SK-N-SH treated with all-trans-retinoic acid at 6 μM for 48 hours (cell line): ENCODE results near the gene SLC25A52.

ENCODE experiments used
- ATAC-seq: fragments of 200-7000 bp; cut with Tn5 transposase; 3 replicates; pipeline ENCODE4 v1.9.1; 2020; ENCODE audit warnings: mild to moderate bottlenecking, moderate library complexity
- ARNTL ChIP-seq: fragments of 450-650 bp; formaldehyde crosslinking; IDR thresholded peaks from 2 replicates; pipeline ENCODE4 v1.5.0; 2020; ENCODE audit warnings: low read depth, mild to moderate bottlenecking, moderate library complexity, borderline replicate concordance
- BACH2 ChIP-seq: fragments of 250-450 bp; sonication (Bioruptor Pico); IDR thresholded peaks from 2 replicates; pipeline ENCODE4 v1.9.0; 2021; ENCODE audit warnings: mild to moderate bottlenecking, borderline replicate concordance
- CSDC2 ChIP-seq: fragments of 250-450 bp; sonication (Bioruptor Pico); IDR thresholded peaks from 2 replicates; pipeline ENCODE4 v1.5.0; 2020; ENCODE audit warnings: mild to moderate bottlenecking, moderate library complexity
- ESRRG ChIP-seq: fragments of 250-450 bp; sonication (Bioruptor Pico); IDR thresholded peaks from 2 replicates; pipeline ENCODE4 v1.6.1; 2021; ENCODE audit warnings: mild to moderate bottlenecking
- GLIS3 ChIP-seq: fragments of 250-450 bp; sonication (Bioruptor Pico); IDR thresholded peaks from 2 replicates; pipeline ENCODE4 v1.5.0; 2020; ENCODE audit warnings: mild to moderate bottlenecking, moderate library complexity
- ISL1 ChIP-seq: fragments of 250-450 bp; sonication (Bioruptor Pico); IDR thresholded peaks from 2 replicates; pipeline ENCODE4 v2.1.2; 2022; ENCODE audit warnings: mild to moderate bottlenecking, moderate library complexity
- OSR1 ChIP-seq: fragments of 250-450 bp; sonication (Bioruptor Pico); IDR thresholded peaks from 2 replicates; pipeline ENCODE4 v1.8.0; 2022; ENCODE audit warnings: moderate library complexity, mild to moderate bottlenecking, inconsistent platforms
- PPARA ChIP-seq: fragments of 250-450 bp; sonication (Bioruptor Pico); IDR thresholded peaks from 2 replicates; pipeline ENCODE4 v1.5.0; 2020; ENCODE audit warnings: mild to moderate bottlenecking, borderline replicate concordance
- SNAI2 ChIP-seq: fragments of 250-450 bp; sonication (Bioruptor Pico); IDR thresholded peaks from 2 replicates; pipeline ENCODE4 v1.5.0; 2020; ENCODE audit warnings: mild to moderate bottlenecking, moderate library complexity
- TCF4 ChIP-seq: fragments of 250-450 bp; sonication (Bioruptor Pico); IDR thresholded peaks from 2 replicates; pipeline ENCODE4 v1.8.0; 2021; ENCODE audit warnings: mild to moderate bottlenecking, moderate library complexity, borderline replicate concordance
- TOX ChIP-seq: fragments of 250-450 bp; sonication (Bioruptor Pico); IDR thresholded peaks from 2 replicates; pipeline ENCODE4 v1.8.0; 2021; ENCODE audit warnings: mild to moderate bottlenecking, moderate library complexity, borderline replicate concordance
- ZC3H10 ChIP-seq: fragments of 250-450 bp; sonication (Bioruptor Pico); IDR thresholded peaks from 2 replicates; pipeline ENCODE4 v1.5.1; 2021; ENCODE audit warnings: mild to moderate bottlenecking, moderate library complexity
- ZNF565 ChIP-seq: fragments of 450-650 bp; formaldehyde crosslinking; conservative IDR thresholded peaks from 2 replicates; pipeline ENCODE4 v1.5.0; 2020; ENCODE audit warnings: low read depth, mild to moderate bottlenecking, moderate library complexity
- ZNF70 ChIP-seq: fragments of 450-650 bp; formaldehyde crosslinking; IDR thresholded peaks from 2 replicates; pipeline ENCODE4 v1.5.0; 2020; ENCODE audit warnings: mild to moderate bottlenecking, moderate library complexity
- ZNF8 ChIP-seq: fragments of 450-650 bp; formaldehyde crosslinking; IDR thresholded peaks from 2 replicates; pipeline ENCODE4 v1.5.0; 2020; ENCODE audit warnings: mild to moderate bottlenecking, moderate library complexity
- TF ChIP-seq, protein P1 (sequence below): fragments of 250-450 bp; sonication (Bioruptor Pico); IDR thresholded peaks from 2 replicates; pipeline ENCODE4 v1.8.0; 2021; ENCODE audit warnings: low read depth, mild to moderate bottlenecking, moderate library complexity, borderline replicate concordance
- TF ChIP-seq, protein P2 (sequence below): fragments of 250-450 bp; sonication (Bioruptor Pico); IDR thresholded peaks from 2 replicates; pipeline ENCODE4 v1.8.0; 2020; ENCODE audit warnings: mild to moderate bottlenecking, moderate library complexity, borderline replicate concordance
- TF ChIP-seq, protein P3 (sequence below): fragments of 250-450 bp; sonication (Bioruptor Pico); IDR thresholded peaks from 2 replicates; pipeline ENCODE4 v1.5.1; 2020; ENCODE audit warnings: low read depth, mild to moderate bottlenecking, moderate library complexity
- TF ChIP-seq, protein P4 (sequence below): fragments of 250-450 bp; sonication (Bioruptor Pico); IDR thresholded peaks from 2 replicates; pipeline ENCODE4 v1.5.0; 2020; ENCODE audit warnings: mild to moderate bottlenecking, moderate library complexity
- TF ChIP-seq, protein P5 (sequence below): fragments of 250-450 bp; sonication (Bioruptor Pico); IDR thresholded peaks from 2 replicates; pipeline ENCODE4 v1.5.1; 2021; ENCODE audit warnings: mild to moderate bottlenecking, moderate library complexity

SLC25A52 gene

DNA sequence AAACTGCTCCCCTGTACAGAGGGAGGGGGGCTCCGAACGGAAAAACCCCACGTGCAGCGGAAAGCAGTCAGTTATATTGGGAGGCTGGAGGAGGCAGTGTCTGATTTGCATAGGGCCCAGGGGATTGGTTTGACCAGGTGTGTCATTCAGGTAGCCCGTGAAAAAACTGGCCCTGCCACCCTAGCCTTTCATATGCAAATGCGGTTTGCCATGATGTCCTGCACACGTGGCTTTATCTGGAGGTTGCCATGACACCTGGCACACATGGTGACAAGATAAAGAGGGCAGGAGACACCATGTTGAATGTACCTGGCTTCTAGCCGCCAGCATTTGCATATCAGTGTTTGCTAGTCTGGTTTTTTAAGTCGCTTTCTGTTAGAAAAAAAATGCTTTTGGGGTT lies 20.5 kb downstream of the SLC25A52 start (continued):
- TF ChIP-seq, protein P1, sequence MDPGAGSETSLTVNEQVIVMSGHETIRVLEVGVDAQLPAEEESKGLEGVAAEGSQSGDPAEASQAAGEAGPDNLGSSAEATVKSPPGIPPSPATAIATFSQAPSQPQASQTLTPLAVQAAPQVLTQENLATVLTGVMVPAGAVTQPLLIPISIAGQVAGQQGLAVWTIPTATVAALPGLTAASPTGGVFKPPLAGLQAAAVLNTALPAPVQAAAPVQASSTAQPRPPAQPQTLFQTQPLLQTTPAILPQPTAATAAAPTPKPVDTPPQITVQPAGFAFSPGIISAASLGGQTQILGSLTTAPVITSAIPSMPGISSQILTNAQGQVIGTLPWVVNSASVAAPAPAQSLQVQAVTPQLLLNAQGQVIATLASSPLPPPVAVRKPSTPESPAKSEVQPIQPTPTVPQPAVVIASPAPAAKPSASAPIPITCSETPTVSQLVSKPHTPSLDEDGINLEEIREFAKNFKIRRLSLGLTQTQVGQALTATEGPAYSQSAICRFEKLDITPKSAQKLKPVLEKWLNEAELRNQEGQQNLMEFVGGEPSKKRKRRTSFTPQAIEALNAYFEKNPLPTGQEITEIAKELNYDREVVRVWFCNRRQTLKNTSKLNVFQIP (CRISPR knock-in tag): no peak
- no peak for TF ChIP-seq ZNF70 (CRISPR knock-in tag)

DNA sequence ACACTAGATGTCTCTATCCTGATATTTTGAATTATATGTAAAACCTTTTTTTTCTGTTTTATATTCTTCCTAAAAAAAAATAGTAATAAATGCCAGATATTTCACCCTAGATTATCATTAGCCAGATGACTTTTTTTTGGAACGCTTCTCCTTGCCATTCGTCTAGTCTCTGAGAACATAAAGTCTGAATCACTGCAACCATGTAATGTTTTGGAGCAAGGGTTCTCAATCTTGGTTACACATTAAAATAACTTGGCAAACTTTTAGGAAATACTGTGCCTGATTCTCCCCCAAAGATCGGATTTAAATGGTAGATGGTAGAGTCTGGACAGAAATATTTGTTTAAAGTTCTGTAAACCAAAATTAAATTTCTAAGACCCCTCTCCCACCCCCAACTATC lies 21.0 kb downstream of the SLC25A52 start:
- TF ChIP-seq, protein P2, sequence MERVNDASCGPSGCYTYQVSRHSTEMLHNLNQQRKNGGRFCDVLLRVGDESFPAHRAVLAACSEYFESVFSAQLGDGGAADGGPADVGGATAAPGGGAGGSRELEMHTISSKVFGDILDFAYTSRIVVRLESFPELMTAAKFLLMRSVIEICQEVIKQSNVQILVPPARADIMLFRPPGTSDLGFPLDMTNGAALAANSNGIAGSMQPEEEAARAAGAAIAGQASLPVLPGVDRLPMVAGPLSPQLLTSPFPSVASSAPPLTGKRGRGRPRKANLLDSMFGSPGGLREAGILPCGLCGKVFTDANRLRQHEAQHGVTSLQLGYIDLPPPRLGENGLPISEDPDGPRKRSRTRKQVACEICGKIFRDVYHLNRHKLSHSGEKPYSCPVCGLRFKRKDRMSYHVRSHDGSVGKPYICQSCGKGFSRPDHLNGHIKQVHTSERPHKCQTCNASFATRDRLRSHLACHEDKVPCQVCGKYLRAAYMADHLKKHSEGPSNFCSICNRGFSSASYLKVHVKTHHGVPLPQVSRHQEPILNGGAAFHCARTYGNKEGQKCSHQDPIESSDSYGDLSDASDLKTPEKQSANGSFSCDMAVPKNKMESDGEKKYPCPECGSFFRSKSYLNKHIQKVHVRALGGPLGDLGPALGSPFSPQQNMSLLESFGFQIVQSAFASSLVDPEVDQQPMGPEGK: no peak
- TF ChIP-seq ZNF565 (CRISPR knock-in tag): no peak
- no peak for TF ChIP-seq GLIS3 (CRISPR knock-in tag)
- TF ChIP-seq ZNF8 (CRISPR knock-in tag): no peak
- TF ChIP-seq, protein P1 (CRISPR knock-in tag): no peak
- no peak for TF ChIP-seq ISL1
- no peak for TF ChIP-seq BACH2 (CRISPR knock-in tag)
- TF ChIP-seq ARNTL: no peak
- no peak for TF ChIP-seq TOX (CRISPR knock-in tag)
- no peak for TF ChIP-seq ESRRG (CRISPR knock-in tag)
- TF ChIP-seq CSDC2 (CRISPR knock-in tag): no peak
- TF ChIP-seq, protein P3, sequence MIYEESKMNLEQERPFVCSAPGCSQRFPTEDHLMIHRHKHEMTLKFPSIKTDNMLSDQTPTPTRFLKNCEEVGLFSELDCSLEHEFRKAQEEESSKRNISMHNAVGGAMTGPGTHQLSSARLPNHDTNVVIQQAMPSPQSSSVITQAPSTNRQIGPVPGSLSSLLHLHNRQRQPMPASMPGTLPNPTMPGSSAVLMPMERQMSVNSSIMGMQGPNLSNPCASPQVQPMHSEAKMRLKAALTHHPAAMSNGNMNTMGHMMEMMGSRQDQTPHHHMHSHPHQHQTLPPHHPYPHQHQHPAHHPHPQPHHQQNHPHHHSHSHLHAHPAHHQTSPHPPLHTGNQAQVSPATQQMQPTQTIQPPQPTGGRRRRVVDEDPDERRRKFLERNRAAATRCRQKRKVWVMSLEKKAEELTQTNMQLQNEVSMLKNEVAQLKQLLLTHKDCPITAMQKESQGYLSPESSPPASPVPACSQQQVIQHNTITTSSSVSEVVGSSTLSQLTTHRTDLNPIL (CRISPR knock-in tag): no peak
- no peak for TF ChIP-seq TCF4
- no peak for TF ChIP-seq ZC3H10 (CRISPR knock-in tag)
- TF ChIP-seq OSR1 (CRISPR knock-in tag): no peak
- no peak for TF ChIP-seq PPARA
- TF ChIP-seq, protein P4, sequence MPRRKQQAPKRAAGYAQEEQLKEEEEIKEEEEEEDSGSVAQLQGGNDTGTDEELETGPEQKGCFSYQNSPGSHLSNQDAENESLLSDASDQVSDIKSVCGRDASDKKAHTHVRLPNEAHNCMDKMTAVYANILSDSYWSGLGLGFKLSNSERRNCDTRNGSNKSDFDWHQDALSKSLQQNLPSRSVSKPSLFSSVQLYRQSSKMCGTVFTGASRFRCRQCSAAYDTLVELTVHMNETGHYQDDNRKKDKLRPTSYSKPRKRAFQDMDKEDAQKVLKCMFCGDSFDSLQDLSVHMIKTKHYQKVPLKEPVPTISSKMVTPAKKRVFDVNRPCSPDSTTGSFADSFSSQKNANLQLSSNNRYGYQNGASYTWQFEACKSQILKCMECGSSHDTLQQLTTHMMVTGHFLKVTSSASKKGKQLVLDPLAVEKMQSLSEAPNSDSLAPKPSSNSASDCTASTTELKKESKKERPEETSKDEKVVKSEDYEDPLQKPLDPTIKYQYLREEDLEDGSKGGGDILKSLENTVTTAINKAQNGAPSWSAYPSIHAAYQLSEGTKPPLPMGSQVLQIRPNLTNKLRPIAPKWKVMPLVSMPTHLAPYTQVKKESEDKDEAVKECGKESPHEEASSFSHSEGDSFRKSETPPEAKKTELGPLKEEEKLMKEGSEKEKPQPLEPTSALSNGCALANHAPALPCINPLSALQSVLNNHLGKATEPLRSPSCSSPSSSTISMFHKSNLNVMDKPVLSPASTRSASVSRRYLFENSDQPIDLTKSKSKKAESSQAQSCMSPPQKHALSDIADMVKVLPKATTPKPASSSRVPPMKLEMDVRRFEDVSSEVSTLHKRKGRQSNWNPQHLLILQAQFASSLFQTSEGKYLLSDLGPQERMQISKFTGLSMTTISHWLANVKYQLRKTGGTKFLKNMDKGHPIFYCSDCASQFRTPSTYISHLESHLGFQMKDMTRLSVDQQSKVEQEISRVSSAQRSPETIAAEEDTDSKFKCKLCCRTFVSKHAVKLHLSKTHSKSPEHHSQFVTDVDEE (CRISPR knock-in tag): no peak
- TF ChIP-seq, protein P5, sequence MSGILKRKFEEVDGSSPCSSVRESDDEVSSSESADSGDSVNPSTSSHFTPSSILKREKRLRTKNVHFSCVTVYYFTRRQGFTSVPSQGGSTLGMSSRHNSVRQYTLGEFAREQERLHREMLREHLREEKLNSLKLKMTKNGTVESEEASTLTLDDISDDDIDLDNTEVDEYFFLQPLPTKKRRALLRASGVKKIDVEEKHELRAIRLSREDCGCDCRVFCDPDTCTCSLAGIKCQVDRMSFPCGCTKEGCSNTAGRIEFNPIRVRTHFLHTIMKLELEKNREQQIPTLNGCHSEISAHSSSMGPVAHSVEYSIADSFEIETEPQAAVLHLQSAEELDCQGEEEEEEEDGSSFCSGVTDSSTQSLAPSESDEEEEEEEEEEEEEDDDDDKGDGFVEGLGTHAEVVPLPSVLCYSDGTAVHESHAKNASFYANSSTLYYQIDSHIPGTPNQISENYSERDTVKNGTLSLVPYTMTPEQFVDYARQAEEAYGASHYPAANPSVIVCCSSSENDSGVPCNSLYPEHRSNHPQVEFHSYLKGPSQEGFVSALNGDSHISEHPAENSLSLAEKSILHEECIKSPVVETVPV (CRISPR knock-in tag): no peak
- TF ChIP-seq SNAI2: no peak
- no peak for ATAC-seq
